Upper lobe of left lung (tissue), 6 donors: ENCODE data around the gene FOXD4L3. TPM values are rescaled to one million over a fixed set of nuclear protein-coding genes. Genes with fewer than 3 reads are reported as not detected.
"Not testable (repeated sequence)": the region's sequence is repeated elsewhere in the genome, so short reads cannot be mapped to it uniquely, and the experiment has no call there.

Source experiments
- ATAC-seq, 2 donors: fragments of 200-7000 bp; cut with Tn5 transposase; one replicate each; pipeline ENCODE4 v1.9.1; 2022; ENCODE audit warnings: mild to moderate bottlenecking in 2 of 2, moderate library complexity in 2 of 2; ENCODE audit not compliant: low FRiP score in 2 of 2
- DNase-seq, 2 donors: peaks; one replicate each; pipeline ENCODE4 v3.0.0-alpha.2; 2019 to 2020
- H3K27ac ChIP-seq, 4 donors: fragments of 200-600 bp; sonication (generic); one replicate each; pipeline ENCODE4 v1.5.1; 2016 to 2019
- H3K27me3 ChIP-seq, 4 donors: fragments of 200-600 bp; sonication (generic); one replicate each; pipeline ENCODE4 v1.5.1; 2017 to 2019
- H3K36me3 ChIP-seq, 4 donors: fragments of 200-600 bp; sonication (generic); one replicate each; pipeline ENCODE4 v1.5.1; 2016 to 2019
- H3K4me1 ChIP-seq, 4 donors: fragments of 200-600 bp; sonication (generic); one replicate each; pipeline ENCODE4 v1.5.1; 2018 to 2019
- H3K4me3 ChIP-seq, 4 donors: fragments of 200-600 bp; sonication (generic); one replicate each; pipeline ENCODE4 v1.5.1; 2017 to 2019; ENCODE audit warnings: mild to moderate bottlenecking in 2 of 4, moderate library complexity in 1 of 4
- H3K9me3 ChIP-seq, 4 donors: fragments of 200-600 bp; sonication (generic); one replicate each; pipeline ENCODE4 v1.5.1; 2018 to 2019
- WGBS, 2 donors: methylation state at CpG; one replicate each; pipeline ENCODE4 v1.1.5; 2017 to 2018; 5-methylcytosine and 5-hydroxymethylcytosine counted together
- total RNA-seq, 6 donors: library from RNA; depleted of rRNA in 4 of 6; stranded (reverse); fragments of >200 nt in 4 of 6; gene quantifications; one replicate each; pipeline versions ENCODE4 v1.1.0 to v1.2.1, GENCODE V29; 2016 to 2021
- donor health status: DM: no; HTN: no; CAD: no; lungs with moderate emphysema.
- donor health status: DM: no; HTN: yes; CAD: no; lungs with severe emphysema.

Gene FOXD4L3
- 1 to 10 TPM in 1 of 6 donors, under 1 TPM in 3, not detected in 2; 0.33 to 2.1 (median 0.54) TPM for total RNA-seq

DNA sequence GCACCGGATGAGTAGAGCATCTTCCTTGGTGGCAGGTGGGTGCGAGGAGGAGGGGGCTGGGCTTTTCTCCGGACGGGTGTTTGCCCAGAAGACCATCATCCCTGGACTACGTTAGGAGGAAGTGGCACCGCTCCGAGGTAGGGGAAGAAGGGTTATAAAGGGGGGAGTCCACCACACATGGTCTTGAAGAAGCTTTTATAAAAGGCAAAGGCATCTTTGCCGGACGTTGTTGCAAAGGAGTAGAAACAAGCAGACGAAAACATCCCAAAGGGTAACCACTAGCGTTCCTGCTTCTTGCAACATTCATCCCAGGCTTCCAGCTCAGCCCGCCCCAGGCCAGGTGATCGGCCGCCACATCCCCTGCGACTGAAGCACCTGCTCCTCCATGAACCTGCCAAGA, at the start of gene FOXD4L3:
Gene FOXD4L3 (plus strand): TSS at position 301 of the 400 bp plus-strand sequence. CDS start 85 bp downstream, at position 386.
- WGBS, 2 donors = no CpG with 5 or more reads among the region's 15 CpGs
- not testable (repeated sequence) for H3K27ac ChIP-seq, DNase-seq, H3K4me1 ChIP-seq, H3K4me3 ChIP-seq, H3K9me3 ChIP-seq, ATAC-seq, H3K27me3 ChIP-seq, H3K36me3 ChIP-seq

- H3K36me3 ChIP-seq, H3K4me3 ChIP-seq, H3K9me3 ChIP-seq, ATAC-seq, H3K27ac ChIP-seq, H3K27me3 ChIP-seq, H3K4me1 ChIP-seq: not testable (repeated sequence)
- DNase-seq = peak in 1 of 2 donors; percentile 34
- WGBS, 2 donors = 98% methylated on average over 7 to 11 of the region's 16 CpGs
Measured at GRCh38 chr9:68281041-68281440, 21.6 kb upstream of the FOXD4L3 start.

DNA sequence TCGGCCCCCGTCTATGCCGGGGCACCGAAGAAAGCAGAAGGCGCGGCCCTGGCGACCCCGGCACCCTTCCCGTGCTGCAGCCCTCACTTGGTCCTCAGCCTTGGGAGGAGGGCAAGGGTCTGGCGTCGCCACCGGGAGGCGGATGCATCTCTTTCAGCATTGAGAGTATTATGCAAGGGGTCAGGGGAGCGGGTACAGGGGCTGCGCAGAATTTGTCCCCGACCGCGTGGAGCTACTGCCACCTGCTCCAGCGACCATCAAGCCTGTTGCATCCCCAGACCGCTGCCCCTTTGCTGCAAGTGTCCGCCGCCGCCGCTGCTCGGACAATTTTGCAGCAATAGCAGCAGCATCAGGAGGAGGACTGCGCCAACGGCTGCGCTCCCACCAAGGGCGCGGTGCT, 1.1 kb downstream of the FOXD4L3 start:
- not testable (repeated sequence) for H3K27me3 ChIP-seq, H3K36me3 ChIP-seq, H3K4me3 ChIP-seq, H3K4me1 ChIP-seq, ATAC-seq, H3K9me3 ChIP-seq, H3K27ac ChIP-seq
- peak in 1 of 2 donors; percentile 22 for DNase-seq
- no CpG with 5 or more reads among the region's 30 CpGs for WGBS, 2 donors

GRCh38 chr9:68304212-68304611, 1.5 kb downstream of the FOXD4L3 start:
- H3K4me1 ChIP-seq, H3K27ac ChIP-seq, H3K36me3 ChIP-seq, ATAC-seq, DNase-seq, H3K9me3 ChIP-seq, H3K27me3 ChIP-seq, H3K4me3 ChIP-seq: not testable (repeated sequence)
- WGBS, 2 donors = no CpG with 5 or more reads among the region's 21 CpGs

DNA sequence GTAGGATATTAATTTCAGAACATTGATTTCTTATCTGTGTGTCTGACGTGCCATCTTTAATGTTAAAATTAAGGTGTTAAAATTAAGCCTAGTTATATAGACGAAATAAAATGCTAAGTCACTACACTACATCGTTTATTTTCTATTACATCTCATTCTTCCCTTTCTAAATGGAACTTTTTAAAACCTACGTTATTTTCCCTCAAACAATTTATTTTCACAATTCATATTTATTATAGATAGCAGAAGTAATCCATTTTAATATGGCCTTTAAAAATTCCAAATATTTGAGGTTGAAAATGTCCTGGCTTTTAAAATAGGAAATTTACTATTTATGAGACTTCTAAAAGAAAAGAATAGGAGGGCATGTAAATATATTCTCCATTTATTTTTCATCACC, 2.1 kb downstream of the FOXD4L3 start:
- H3K9me3 ChIP-seq = not testable (repeated sequence)

DNA sequence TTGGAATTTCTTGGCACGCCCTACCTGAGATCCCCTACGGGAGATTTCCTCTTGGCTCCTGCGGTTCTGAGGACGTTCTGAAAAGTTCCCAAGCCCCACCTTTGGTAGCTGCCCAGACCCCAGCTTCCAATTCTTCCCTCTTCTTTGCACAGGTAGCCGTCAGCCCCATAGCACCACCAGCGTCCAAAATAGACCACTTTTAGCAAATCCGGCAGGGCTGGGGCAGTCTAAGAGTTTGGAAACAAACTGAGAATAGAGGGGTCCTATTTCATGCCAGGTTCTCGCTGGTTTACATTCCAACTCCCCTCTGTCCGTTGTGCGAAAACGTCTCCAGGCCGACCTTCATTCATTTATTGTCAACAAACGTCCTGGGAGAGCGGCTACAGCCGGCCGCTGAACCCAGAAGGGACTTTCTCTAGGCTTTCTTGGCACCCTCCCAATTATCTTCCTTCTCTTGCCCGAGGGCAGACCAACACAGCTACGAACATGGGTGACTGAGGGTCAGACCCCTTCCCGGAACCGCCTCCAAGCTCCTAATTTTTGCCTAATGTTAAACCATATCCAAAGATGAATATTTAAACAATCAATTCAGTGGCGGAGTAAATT, 3.1 kb downstream of the FOXD4L3 start:
- H3K9me3 ChIP-seq, H3K27me3 ChIP-seq, H3K4me1 ChIP-seq, H3K27ac ChIP-seq, H3K4me3 ChIP-seq, H3K36me3 ChIP-seq, DNase-seq: not testable (repeated sequence)
- 21 to 32% methylated on average over 8 to 9 of the region's 21 CpGs for WGBS, 2 donors
- ATAC-seq = peak in 1 of 2 donors; percentile 33

More for the DNA sequence above, 2.1 kb downstream of the FOXD4L3 start:
- H3K36me3 ChIP-seq, H3K27ac ChIP-seq, H3K27me3 ChIP-seq, H3K4me3 ChIP-seq, DNase-seq, H3K4me1 ChIP-seq, ATAC-seq: not testable (repeated sequence)
- WGBS, 2 donors = 14 to 23% methylated on average over 2 to 3 of the region's 4 CpGs

DNA sequence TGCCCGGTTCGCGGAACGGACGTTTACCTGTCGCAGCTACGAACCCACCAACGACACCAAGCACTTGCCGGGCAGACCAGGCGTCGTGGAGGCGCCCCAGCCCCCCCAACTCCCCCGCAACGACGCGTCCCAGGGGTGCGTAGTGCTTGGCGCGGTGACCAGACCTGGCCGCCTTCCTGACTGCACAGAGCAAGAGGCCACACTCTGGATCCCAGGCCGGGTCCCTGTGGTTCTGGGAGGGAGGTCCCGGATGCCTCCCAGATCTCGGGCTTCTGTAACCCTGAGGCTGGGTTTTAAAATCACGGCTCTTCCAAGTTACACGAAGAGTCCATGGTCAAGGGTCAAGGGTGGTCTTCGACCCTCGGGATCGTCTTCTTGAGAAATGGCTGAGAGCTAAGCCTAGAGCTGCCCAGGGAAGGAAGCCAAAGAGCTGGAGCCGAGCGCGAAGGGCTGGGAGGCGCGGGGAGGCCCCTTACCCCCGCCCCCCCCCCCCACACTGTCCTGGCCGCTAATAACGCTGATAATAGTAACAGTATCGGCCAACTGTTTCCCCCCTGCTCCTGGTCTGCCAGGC, 3.8 kb downstream of the FOXD4L3 start:
- ATAC-seq = peak; percentile 40 to 67
- not testable (repeated sequence) for H3K9me3 ChIP-seq
- peak in 1 of 2 donors; percentile 46 for DNase-seq

DNA sequence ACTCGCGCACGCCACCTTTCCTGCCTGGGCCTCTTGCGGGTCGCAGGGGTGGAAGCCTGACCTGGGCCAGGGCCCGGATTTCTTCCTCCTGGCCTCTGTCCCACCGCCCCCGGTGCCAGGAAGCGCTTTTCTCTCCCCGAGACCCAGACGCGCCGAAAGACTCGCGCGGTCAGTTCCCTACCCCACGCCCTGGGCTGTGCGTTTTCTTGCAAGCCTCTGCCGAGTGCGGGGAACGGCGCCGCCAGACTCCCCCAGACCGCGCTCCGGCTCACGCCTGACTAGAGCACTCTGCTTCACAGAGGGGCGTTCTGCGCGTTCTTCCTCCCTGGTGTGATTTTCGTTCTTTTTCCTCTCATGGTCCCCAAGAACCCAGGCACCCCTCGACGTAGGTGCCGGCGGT, 4.5 kb downstream of the FOXD4L3 start:
- H3K27ac ChIP-seq, H3K4me1 ChIP-seq, H3K4me3 ChIP-seq, H3K27me3 ChIP-seq, H3K9me3 ChIP-seq, H3K36me3 ChIP-seq: not testable (repeated sequence)
- DNase-seq = peak in 1 of 2 donors; percentile 69
- WGBS, 2 donors = 49% methylated on average over 16 of the region's 35 CpGs; no CpG with 5 or more reads in 1 of the 2 donors
- peak; percentile 49 to 58 for ATAC-seq

More for the DNA sequence above, 3.8 kb downstream of the FOXD4L3 start:
- not testable (repeated sequence) for H3K4me3 ChIP-seq, H3K27ac ChIP-seq, H3K36me3 ChIP-seq, H3K27me3 ChIP-seq, H3K4me1 ChIP-seq
- WGBS, 2 donors = 38% methylated on average over 10 of the region's 37 CpGs; no CpG with 5 or more reads in 1 of the 2 donors

DNA sequence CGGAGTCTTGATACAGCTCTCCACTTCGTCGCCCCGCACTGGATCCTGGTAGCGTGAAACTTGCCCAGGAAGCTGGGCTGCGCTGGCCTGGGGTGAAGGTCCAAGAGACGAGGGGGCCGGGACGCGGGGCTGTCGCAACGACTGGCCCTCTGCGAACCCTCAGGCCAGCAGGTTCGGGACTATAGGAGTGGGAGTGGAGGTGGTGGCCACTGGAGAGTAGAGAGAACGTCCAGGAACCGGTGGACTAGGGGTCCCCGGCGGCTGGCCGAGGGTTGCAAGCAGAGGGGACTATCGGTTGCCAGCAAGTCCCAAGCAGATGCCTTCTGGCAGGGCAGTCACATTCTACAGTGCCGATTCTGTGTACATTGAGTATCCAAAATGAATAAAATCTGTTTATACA, 5.0 kb downstream of the FOXD4L3 start:
- H3K27me3 ChIP-seq, H3K4me3 ChIP-seq, H3K9me3 ChIP-seq, H3K4me1 ChIP-seq, H3K27ac ChIP-seq, H3K36me3 ChIP-seq: not testable (repeated sequence)
- peak in 1 of 2 donors; percentile 83 for DNase-seq
- WGBS, 2 donors = 25 to 41% methylated on average over 16 to 18 of the region's 21 CpGs
- ATAC-seq = peak; percentile 46 to 56

DNA sequence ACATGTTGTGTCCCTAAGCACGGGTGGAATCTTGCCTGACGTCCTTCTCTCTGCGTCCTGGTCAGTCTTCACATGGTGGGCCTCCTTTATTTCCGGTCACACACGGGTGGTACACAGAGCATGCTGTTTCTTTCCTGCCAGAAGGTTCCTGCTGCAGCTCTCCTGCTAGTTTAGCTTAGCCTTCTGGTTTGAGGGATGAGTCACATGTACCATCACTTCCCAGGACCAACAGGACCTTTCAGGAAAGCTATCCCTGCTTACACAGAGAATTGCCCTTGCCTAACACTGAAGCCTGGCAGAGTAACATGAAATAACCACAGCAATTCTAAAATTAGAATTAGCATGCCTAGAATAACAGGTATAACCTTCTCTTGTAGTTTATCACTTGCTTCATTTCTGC, 8.5 kb downstream of the FOXD4L3 start:
- WGBS, 2 donors = no CpG with 5 or more reads among the region's 5 CpGs
- not testable (repeated sequence) for H3K4me1 ChIP-seq, ATAC-seq, DNase-seq, H3K36me3 ChIP-seq, H3K9me3 ChIP-seq, H3K4me3 ChIP-seq, H3K27me3 ChIP-seq, H3K27ac ChIP-seq

GRCh38 chr9:68318209-68318608, 15.5 kb downstream of the FOXD4L3 start:
- not testable (repeated sequence) for H3K4me3 ChIP-seq
- peak; percentile 46 to 68 for ATAC-seq
- WGBS, 2 donors = 67 to 75% methylated on average over 10 of the region's 10 CpGs

GRCh38 chr9:68323749-68324148, 21.1 kb downstream of the FOXD4L3 start:
- H3K27ac ChIP-seq, H3K4me1 ChIP-seq, H3K36me3 ChIP-seq, H3K27me3 ChIP-seq, ATAC-seq, DNase-seq, H3K4me3 ChIP-seq, H3K9me3 ChIP-seq: not testable (repeated sequence)
- 75% methylated on average over 4 of the region's 24 CpGs; no CpG with 5 or more reads in 1 of the 2 donors for WGBS, 2 donors

More at GRCh38 chr9:68318209-68318608, 15.5 kb downstream of the FOXD4L3 start:
- H3K27me3 ChIP-seq, H3K9me3 ChIP-seq, H3K36me3 ChIP-seq, H3K4me1 ChIP-seq, H3K27ac ChIP-seq, DNase-seq: not testable (repeated sequence)

DNA sequence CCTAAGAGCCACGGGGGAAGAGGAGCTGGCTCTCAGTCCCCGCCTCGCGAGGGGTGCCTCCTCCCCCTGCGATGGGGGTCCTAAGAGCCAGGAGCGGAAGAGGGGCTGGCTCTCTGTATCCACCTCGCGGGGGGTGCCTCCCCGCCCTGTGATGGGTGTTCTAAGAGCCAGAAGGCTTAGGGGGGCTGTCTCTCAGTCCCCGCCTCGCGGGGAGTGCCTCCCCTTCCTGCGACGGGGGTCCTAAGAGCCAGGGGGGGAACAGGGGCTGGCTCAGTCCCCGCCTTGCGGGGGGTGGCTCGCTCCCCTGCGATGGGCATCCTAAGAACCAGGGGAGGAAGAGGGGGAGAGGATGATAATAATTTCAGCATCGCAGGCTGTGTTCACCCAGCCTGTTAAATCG, 21.9 kb downstream of the FOXD4L3 start:
- not testable (repeated sequence) for H3K27ac ChIP-seq, H3K4me1 ChIP-seq, DNase-seq, H3K9me3 ChIP-seq, H3K27me3 ChIP-seq, H3K4me3 ChIP-seq, H3K36me3 ChIP-seq
- WGBS, 2 donors = no CpG with 5 or more reads among the region's 20 CpGs
- ATAC-seq = peak in 1 of 2 donors; percentile 70
